Adipocyte (in vitro differentiated cells): ENCODE results near the gene EXOC6B.

Experiments used
- DNase-seq: peaks from one replicate; pipeline ENCODE4 v3.0.0-alpha.2; 2015; ENCODE audit warnings: low read depth
- H3K27me3 ChIP-seq: replicated peaks from 2 replicates; pipeline ENCODE4 v1.7.0; 2013; ENCODE audit warnings: mild to moderate bottlenecking, low read length, moderate library complexity; ENCODE audit not compliant: control insufficient read depth, insufficient read depth
- H3K36me3 ChIP-seq: 2 replicates; pipeline ENCODE4 v1.7.0; 2013; ENCODE audit warnings: low read length, mild to moderate bottlenecking, moderate library complexity; ENCODE audit not compliant: control insufficient read depth, insufficient read depth, severe bottlenecking
- H3K4me1 ChIP-seq: 2 replicates; pipeline ENCODE4 v1.7.0; 2013; ENCODE audit warnings: mild to moderate bottlenecking, low read length, moderate library complexity; ENCODE audit not compliant: control insufficient read depth, insufficient read depth
- H3K4me3 ChIP-seq: 2 replicates; pipeline ENCODE4 v1.7.0; 2013; ENCODE audit warnings: mild to moderate bottlenecking, low read length, moderate library complexity
- H3K9ac ChIP-seq: 2 replicates; pipeline ENCODE4 v1.7.0; 2013; ENCODE audit warnings: mild to moderate bottlenecking, low read length, moderate library complexity
- H3K9me3 ChIP-seq: 2 replicates; pipeline ENCODE4 v1.7.0; 2013; ENCODE audit warnings: mild to moderate bottlenecking, low read length, moderate library complexity; ENCODE audit not compliant: control insufficient read depth

EXOC6B gene

DNA sequence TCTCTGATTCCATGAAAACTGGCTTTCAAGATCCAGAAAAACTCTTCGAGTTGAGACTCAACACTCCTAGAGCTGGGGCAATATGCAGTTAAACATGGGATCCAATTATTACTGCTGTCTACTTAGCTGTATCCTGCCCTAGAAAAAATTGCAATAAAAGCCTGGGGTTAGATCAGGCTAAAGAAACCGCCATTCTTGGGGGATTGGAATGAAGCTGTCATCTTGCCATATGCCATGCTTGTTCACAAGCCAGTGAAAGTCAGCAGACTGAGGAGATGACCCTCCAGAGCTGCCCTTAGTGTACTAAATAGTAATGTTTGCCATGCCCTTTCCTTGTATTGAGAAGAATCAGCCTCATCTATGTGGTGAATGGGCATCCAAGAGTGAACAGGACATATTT lies 647.3 kb downstream of the EXOC6B start:
- Histone ChIP-seq H3K4me3 (no peak overlapping the region), H3K27me3 (no peaks in the 10 kb centered on the region), H3K9me3 (no peaks in the 10 kb centered on the region), H3K9ac (no peak overlapping the region), H3K4me1 (peaks cover 9% of the 10 kb centered on the region), H3K36me3 (peaks cover 30% of the 10 kb centered on the region)
- DNase-seq = no peak

- Histone ChIP-seq H3K4me3 (no peak overlapping the region), H3K36me3 (peaks cover 30% of the 10 kb centered on the region), H3K9ac (no peak overlapping the region), H3K27me3 (no peaks in the 10 kb centered on the region), H3K9me3 (no peaks in the 10 kb centered on the region), H3K4me1 (no peaks in the 10 kb centered on the region)
- DNase-seq = no peak
Observed at GRCh38 chr2:72176281-72176680, 649.6 kb downstream of the EXOC6B start.

DNA sequence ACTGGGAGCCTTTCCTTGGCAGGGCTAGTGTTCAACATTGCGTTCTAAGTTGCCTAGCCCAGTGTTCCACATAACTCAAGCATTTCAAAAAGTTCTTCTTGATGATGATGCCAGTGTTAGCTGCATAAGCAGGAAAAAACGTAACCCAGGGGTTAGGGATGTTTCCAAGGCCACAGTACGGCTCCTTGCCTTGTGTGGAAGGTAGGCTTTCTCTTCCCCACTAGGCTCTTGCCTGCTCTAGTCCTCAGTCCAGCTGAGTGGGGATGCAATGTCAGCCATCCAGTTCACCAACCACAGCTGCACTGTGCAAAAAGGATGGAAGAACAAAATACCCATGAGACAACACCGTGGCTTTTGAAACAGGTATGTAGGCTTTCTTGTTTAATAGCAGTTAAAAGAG lies 650.2 kb downstream of the EXOC6B start:
- Histone ChIP-seq H3K4me1 (no peaks in the 10 kb centered on the region), H3K4me3 (no peak overlapping the region), H3K9me3 (no peaks in the 10 kb centered on the region), H3K9ac (no peak overlapping the region), H3K27me3 (no peaks in the 10 kb centered on the region), H3K36me3 (peaks cover 30% of the 10 kb centered on the region)
- DNase-seq = no peak

DNA sequence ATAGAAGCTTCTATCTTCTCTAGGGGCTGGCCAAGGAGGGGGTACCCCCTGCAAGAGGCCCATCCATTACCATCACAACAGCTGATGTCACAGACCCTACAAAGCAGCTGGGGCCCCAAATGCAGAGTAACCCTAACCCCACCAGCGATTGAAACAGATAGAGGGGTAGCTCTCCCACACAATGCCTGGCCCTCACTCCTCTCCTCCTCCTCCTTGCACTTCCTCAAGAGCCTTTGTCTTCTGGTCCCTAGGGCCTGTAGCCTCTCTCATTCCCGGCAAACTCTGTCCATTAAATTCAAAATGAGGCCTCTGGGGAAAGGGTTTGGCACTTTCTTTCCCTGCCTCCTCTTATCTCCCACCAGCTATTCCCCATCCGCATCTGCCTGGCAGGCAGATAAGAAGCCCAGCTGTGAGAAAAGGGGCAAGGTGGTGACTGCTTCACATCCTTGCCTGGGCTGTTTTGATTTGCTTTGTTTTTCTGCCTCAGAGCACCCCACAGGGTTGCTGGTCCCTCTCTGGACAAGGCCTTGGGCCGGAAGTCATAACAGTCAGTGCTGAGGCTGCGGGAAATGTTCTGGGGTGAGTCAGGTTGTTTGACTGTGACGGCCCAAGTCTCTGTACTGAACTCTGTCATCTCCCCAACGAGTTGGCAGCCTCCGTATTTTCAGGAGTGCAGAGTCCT lies 652.1 kb downstream of the EXOC6B start:
- no peaks in the 10 kb centered on the region for H3K27me3 ChIP-seq
- no peaks in the 10 kb centered on the region for H3K9me3 ChIP-seq
- H3K9ac ChIP-seq = no peak overlapping the region
- no peak for DNase-seq
- peaks cover 28% of the 10 kb centered on the region for H3K36me3 ChIP-seq
- H3K4me1 ChIP-seq = no peaks in the 10 kb centered on the region
- H3K4me3 ChIP-seq = no peak overlapping the region

GRCh38 chr2:72172478-72172877 lies 653.4 kb downstream of the EXOC6B start:
- Histone ChIP-seq H3K9me3 (no peaks in the 10 kb centered on the region), H3K4me1 (no peaks in the 10 kb centered on the region), H3K27me3 (no peaks in the 10 kb centered on the region), H3K4me3 (no peak overlapping the region), H3K36me3 (peaks cover 15% of the 10 kb centered on the region), H3K9ac (no peak overlapping the region)
- DNase-seq = no peak

DNA sequence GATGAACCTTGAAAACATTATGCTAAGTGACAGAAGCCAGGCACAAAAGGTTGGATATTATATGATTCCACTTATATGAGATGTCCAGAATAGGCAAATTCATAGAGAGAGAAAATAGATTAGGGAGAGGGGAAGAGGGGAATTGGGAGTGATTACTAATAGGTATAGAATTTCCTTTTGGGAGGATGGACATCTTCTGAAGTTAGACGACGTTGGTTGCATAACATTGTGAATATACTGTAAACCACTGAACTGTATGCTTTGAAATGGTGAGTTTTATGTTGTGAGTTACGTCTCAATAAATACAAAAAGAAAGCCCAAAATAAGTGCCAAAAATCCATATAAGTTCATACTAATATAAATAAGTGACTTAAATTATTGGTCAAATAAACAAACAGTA lies 659.6 kb downstream of the EXOC6B start:
- DNase-seq = no peak
- Histone ChIP-seq H3K9me3 (no peaks in the 10 kb centered on the region), H3K36me3 (no peaks in the 10 kb centered on the region), H3K9ac (no peak overlapping the region), H3K4me3 (no peak overlapping the region), H3K4me1 (no peaks in the 10 kb centered on the region), H3K27me3 (no peaks in the 10 kb centered on the region)

- no peaks in the 10 kb centered on the region for H3K36me3 ChIP-seq
- no peaks in the 10 kb centered on the region for H3K9me3 ChIP-seq
- no peaks in the 10 kb centered on the region for H3K27me3 ChIP-seq
- no peak overlapping the region for H3K4me3 ChIP-seq
- peak; percentile 28 for DNase-seq
- no peaks in the 10 kb centered on the region for H3K4me1 ChIP-seq
- H3K9ac ChIP-seq = no peak overlapping the region
Observed at GRCh38 chr2:72165792-72166191, 660.0 kb downstream of the EXOC6B start.

- Histone ChIP-seq H3K27me3 (peaks cover 4% of the 10 kb centered on the region), H3K36me3 (no peaks in the 10 kb centered on the region), H3K4me1 (no peaks in the 10 kb centered on the region), H3K4me3 (no peak overlapping the region), H3K9me3 (no peaks in the 10 kb centered on the region), H3K9ac (no peak overlapping the region)
- no peak for DNase-seq
Observed at GRCh38 chr2:72162574-72162973, 663.3 kb downstream of the EXOC6B start.

DNA sequence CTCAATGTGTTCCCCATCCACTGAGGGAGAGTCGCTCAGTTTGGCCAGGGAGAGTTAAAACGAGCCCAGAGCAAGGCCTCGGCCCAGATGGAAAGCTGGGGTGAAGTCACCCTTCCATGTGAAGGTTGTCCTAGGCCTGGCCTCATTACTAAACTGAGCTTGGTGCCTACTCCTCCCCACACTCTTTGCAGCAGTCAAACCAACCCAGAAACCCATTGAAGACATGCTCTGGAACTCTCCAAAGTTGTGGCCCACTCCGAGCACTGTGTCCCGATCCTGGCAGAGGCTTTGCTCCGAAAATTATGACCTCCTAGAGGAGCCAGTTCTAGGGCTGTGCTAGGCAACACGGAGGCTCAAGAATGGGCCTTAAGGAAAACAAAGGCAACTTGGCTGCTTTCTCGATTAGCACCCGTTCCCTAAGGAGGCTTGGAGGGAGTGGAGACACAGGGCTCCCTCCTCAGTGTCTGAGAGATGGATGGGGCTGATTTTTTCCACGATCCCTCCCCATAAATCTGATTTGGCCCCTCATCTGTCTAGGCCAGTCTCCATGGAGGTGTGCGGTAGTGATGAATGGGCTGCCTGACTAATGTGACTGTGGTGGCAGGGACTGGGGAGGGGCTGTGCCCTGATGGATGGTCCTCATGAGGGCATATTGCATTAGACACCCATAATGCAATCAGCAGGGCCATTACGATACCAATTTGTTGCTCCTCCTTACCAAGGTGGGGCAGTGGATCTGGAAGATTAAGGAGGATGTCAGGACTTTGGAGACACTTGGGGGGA lies 666.4 kb downstream of the EXOC6B start:
- H3K27me3 ChIP-seq = peaks cover 29% of the 10 kb centered on the region
- no peak overlapping the region for H3K4me3 ChIP-seq
- no peaks in the 10 kb centered on the region for H3K4me1 ChIP-seq
- no peak for DNase-seq
- no peak overlapping the region for H3K9ac ChIP-seq
- no peaks in the 10 kb centered on the region for H3K36me3 ChIP-seq
- H3K9me3 ChIP-seq = no peaks in the 10 kb centered on the region

DNA sequence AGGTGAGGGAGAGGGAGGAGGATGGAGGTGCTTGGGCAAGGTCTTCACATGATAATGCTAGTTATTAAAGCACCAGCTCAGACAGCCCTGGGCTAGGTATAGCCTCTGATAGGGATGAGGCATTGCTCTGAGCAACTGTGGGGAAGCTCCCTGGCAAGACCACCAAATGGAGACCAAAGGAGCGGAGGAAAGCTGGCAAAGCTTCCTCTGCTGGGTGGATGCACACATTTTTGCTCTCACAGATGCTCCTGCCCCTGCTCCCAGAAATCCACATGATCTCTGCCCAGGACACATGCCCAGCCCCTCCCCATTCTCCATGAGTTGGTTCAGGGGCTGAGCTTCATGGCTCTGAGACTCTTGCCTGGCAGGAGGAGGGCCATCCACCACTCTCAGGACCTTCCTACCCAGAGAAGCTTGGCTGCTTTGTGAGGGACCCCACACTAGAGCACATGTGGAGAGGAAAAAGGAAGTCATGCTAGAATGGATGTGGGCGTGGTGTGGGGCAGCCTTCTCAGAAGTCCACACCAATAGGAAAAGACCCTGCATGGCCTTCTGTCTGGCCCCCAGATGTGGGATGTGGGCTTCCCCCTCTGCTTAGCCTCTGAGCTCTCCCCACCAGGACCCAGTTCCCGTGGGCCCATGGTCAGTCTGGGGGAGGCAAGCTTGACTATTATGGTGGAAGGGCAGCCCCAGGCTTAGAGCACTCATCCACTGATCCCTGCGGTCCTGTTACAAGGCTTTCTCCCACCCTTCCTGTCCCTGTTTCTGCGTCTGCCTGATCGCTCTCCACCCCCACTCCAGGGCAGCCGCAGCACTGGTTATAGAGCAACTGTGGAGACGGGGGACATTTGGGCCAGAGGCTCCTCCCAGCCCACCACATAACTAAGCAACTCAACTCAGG lies 667.7 kb downstream of the EXOC6B start:
- Histone ChIP-seq H3K9ac (no peak overlapping the region), H3K9me3 (no peaks in the 10 kb centered on the region), H3K36me3 (no peaks in the 10 kb centered on the region), H3K27me3 (peaks cover 35% of the 10 kb centered on the region), H3K4me3 (no peak overlapping the region), H3K4me1 (no peaks in the 10 kb centered on the region)
- DNase-seq = no peak

- Histone ChIP-seq H3K36me3 (no peaks in the 10 kb centered on the region), H3K4me1 (no peaks in the 10 kb centered on the region), H3K9ac (no peak overlapping the region), H3K27me3 (peaks cover 39% of the 10 kb centered on the region), H3K4me3 (no peak overlapping the region), H3K9me3 (no peaks in the 10 kb centered on the region)
- no peak for DNase-seq
Observed at GRCh38 chr2:72156872-72157271, 669.0 kb downstream of the EXOC6B start.
